ENCODE data around the gene RNF144A. TPM values are rescaled to one million over a fixed set of nuclear protein-coding genes. Genes with fewer than 3 reads are reported as not detected.

RNF144A gene
- total and polyA plus RNA-seq, 3 donors from 2014 or later: 8.9 to 12.9 (median 12.6) TPM

- 78% methylated on average over 4 of the region's 4 CpGs for WGBS, 2 donors
- no peak for DNase-seq
- H3K27ac ChIP-seq: no peak overlapping the region
- intact Hi-C loops (cut with DNase I; ENCODE audit: low total_unique reads): no loop called here
- no peaks in the 10 kb centered on the region for H3K9me3 ChIP-seq
- H3K36me3 ChIP-seq (ENCODE audit: low read depth, missing control alignments): no peaks in the 10 kb centered on the region
- peaks cover 6% of the 10 kb centered on the region for H3K4me1 ChIP-seq
- H3K4me3 ChIP-seq: no peak overlapping the region
- TF ChIP-seq POLR2A (IDR thresholded peaks at IDR 0.05): no peak
- no peak for TF ChIP-seq CTCF (IDR thresholded peaks at IDR 0.05)
- no peaks in the 10 kb centered on the region for H3K27me3 ChIP-seq
Observed at GRCh38 chr2:6992794-6993228, 75.6 kb downstream of the RNF144A start.

DNA sequence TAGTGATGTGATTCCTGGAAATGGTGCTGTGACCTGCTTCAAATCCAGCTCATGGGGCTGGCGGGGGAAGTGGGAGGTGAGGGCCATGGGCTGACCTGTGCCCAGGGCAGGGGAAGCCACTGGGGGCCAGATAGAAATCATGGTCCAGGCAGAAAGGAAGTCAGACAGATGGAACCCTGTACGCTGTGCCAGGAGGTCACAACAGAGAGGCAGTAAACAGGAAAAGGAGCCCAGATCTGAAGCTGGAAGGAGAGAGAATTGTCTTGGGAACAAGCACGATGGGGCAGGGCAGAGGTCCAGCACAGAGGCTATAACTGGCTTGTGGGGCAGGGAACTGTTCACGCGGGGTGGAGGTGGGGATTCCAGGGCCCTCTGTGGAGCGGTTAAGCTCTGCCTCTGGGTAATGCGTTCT, 76.0 kb downstream of the RNF144A start:
- H3K27ac ChIP-seq: no peak overlapping the region
- no peak overlapping the region for H3K4me3 ChIP-seq
- no peaks in the 10 kb centered on the region for H3K27me3 ChIP-seq
- intact Hi-C loops (cut with DNase I; ENCODE audit: low total_unique reads): no loop called here
- peaks cover 6% of the 10 kb centered on the region for H3K4me1 ChIP-seq
- 45 to 67% methylated on average over 7 of the region's 7 CpGs for WGBS, 2 donors
- no peak for TF ChIP-seq CTCF (IDR thresholded peaks at IDR 0.05)
- DNase-seq: peak; percentile 64
- H3K36me3 ChIP-seq (ENCODE audit: low read depth, missing control alignments): no peaks in the 10 kb centered on the region
- H3K9me3 ChIP-seq: no peaks in the 10 kb centered on the region

- no peak for TF ChIP-seq CTCF (IDR thresholded peaks at IDR 0.05)
- no peak for TF ChIP-seq POLR2A (IDR thresholded peaks at IDR 0.05)
- DNase-seq: no peak
- 69 to 82% methylated on average over 2 of the region's 2 CpGs for WGBS, 2 donors
- no peaks in the 10 kb centered on the region for H3K27me3 ChIP-seq
- no peaks in the 10 kb centered on the region for H3K36me3 ChIP-seq (ENCODE audit: low read depth, missing control alignments)
- H3K4me3 ChIP-seq: no peak overlapping the region
- H3K4me1 ChIP-seq: peaks cover 6% of the 10 kb centered on the region
- no peaks in the 10 kb centered on the region for H3K9me3 ChIP-seq
- intact Hi-C loops (cut with DNase I; ENCODE audit: low total_unique reads): no loop called here
- H3K27ac ChIP-seq: no peak overlapping the region
Observed at GRCh38 chr2:6993936-6994335, 76.7 kb downstream of the RNF144A start.

DNA sequence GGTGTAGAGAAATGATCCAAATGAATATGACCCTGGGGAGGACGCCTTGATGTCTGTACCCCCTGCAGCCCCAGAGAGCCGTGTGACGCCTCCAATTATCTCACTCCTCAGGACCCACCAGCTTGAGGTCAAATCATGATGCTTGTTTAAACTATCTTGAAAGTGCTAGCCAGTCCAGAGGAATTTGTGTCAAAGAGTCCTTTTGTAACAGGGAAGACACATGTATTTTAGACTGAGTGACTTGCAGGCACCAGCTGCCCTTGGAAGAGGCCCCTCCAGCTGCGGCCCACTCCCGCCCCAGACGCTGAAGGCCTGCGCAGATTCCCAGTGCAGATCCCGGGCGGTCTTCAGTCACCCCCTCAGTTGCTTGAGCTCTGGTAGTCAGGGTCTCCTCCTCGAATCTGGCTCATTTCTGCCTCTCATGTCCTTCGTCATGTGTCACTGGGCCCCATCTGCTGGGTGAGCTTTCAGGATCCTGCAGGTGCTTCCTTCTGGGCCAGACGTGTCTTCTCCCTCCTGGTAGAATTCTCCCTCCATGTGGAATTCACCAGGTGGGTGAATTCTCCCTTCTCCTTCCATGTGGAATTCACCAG, 77.4 kb downstream of the RNF144A start:
- Histone ChIP-seq H3K4me3 (no peak overlapping the region), H3K36me3 (ENCODE audit: low read depth, missing control alignments) (no peaks in the 10 kb centered on the region), H3K27ac (no peak overlapping the region), H3K27me3 (no peaks in the 10 kb centered on the region), H3K9me3 (no peaks in the 10 kb centered on the region), H3K4me1 (peaks cover 6% of the 10 kb centered on the region)
- TF ChIP-seq POLR2A (IDR thresholded peaks at IDR 0.05): no peak
- TF ChIP-seq CTCF (IDR thresholded peaks at IDR 0.05): no peak
- no peak for DNase-seq
- 93 to 94% methylated on average over 8 to 12 of the region's 12 CpGs for WGBS, 2 donors
- intact Hi-C loops (cut with DNase I; ENCODE audit: low total_unique reads): no loop called here

DNA sequence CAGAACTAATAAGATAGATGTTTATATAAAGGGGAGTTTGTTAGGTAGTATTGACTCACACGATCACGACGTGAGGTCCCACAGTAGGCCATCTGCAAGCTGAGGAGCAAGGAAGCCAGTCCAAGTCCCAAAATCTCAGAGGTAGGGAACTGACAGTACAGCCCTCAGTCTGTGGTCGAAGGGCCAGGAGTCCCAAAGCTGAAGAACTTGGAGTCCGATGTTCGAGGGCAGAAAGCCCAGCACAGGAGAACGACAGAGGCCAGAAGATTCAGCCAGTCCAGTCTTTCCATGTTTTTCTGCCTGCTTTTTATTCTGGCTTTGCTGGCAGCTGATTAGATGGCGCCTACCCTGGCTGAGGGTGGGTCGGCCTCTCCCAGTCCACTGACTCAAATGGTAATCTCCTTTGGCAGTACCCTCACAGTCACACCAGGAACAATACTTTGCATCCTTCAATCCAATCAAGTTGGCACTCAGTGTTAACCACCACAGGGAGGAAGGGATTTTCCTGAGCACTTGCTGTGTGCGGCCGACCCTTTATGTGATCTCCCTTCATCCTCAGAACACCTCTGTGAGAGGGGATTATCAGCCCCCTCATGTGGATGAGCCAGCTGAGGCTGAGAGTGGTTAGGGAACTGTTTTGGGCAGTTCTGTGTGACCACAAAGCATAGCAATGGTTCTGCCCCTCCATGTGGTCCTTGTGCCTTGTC, 78.3 kb downstream of the RNF144A start:
- no peak for TF ChIP-seq POLR2A (IDR thresholded peaks at IDR 0.05)
- no peak for TF ChIP-seq CTCF (IDR thresholded peaks at IDR 0.05)
- DNase-seq: no peak
- no peaks in the 10 kb centered on the region for H3K36me3 ChIP-seq (ENCODE audit: low read depth, missing control alignments)
- no peaks in the 10 kb centered on the region for H3K9me3 ChIP-seq
- WGBS, 2 donors: 67 to 84% methylated on average over 10 to 11 of the region's 11 CpGs
- H3K27ac ChIP-seq: no peak overlapping the region
- no peaks in the 10 kb centered on the region for H3K27me3 ChIP-seq
- H3K4me3 ChIP-seq: no peak overlapping the region
- H3K4me1 ChIP-seq: peaks cover 6% of the 10 kb centered on the region
- intact Hi-C loops (cut with DNase I; ENCODE audit: low total_unique reads): no loop called here

Measured in testis (tissue), 3 donors.